NCI-H69 (cell line): ENCODE results near the gene PNPLA6.
A peak's percentile ranks its signal among the peaks of the same experiment; 100 is the strongest.

ENCODE experiments used
- DNase-seq: peaks from one replicate; lab custom pipeline; 2025; lab: John Stamatoyannopoulos, UW

The PNPLA6 gene

GRCh38 chr19:7535047-7535997, at the start of gene PNPLA6:
TSS of gene PNPLA6 (plus strand) at chr19:7535717. CDS start at chr19:7535789, 72 bp downstream.
- DNase-seq, result peak; percentile 96

- no peak for DNase-seq
Observed at GRCh38 chr19:7486923-7487322, 48.6 kb upstream of the PNPLA6 start.

GRCh38 chr19:7488736-7489353, 46.7 kb upstream of the PNPLA6 start, which contains the start of gene PEX11G:
TSS of gene PEX11G (minus strand) at chr19:7489035. CDS start at chr19:7489010, 25 bp downstream.
- DNase-seq, result peak; percentile 96

GRCh38 chr19:7489609-7490044, 45.9 kb upstream of the PNPLA6 start:
- no peak for DNase-seq

GRCh38 chr19:7492142-7492541, 43.4 kb upstream of the PNPLA6 start:
- no peak for DNase-seq

GRCh38 chr19:7492558-7492957, 43.0 kb upstream of the PNPLA6 start:
- DNase-seq, result no peak

GRCh38 chr19:7494416-7495098, 41.0 kb upstream of the PNPLA6 start:
- DNase-seq, result no peak

GRCh38 chr19:7497292-7497691, 38.2 kb upstream of the PNPLA6 start:
- peak; percentile 40 for DNase-seq

- DNase-seq, result peak; percentile 94
Observed at GRCh38 chr19:7500811-7501450, 34.6 kb upstream of the PNPLA6 start.

- no peak for DNase-seq
Observed at GRCh38 chr19:7502552-7502951, 33.0 kb upstream of the PNPLA6 start.

- no peak for DNase-seq
Observed at GRCh38 chr19:7504684-7505083, 30.8 kb upstream of the PNPLA6 start.

- peak; percentile 65 for DNase-seq
Observed at GRCh38 chr19:7505288-7505681, 30.2 kb upstream of the PNPLA6 start.

- peak; percentile 83 for DNase-seq
Observed at GRCh38 chr19:7505682-7506384, 29.7 kb upstream of the PNPLA6 start.

GRCh38 chr19:7506385-7507328, 28.9 kb upstream of the PNPLA6 start:
- peak; percentile 87 for DNase-seq

- DNase-seq, result peak; percentile 68
Observed at GRCh38 chr19:7507884-7508283, 27.6 kb upstream of the PNPLA6 start.

GRCh38 chr19:7509625-7510024, 25.9 kb upstream of the PNPLA6 start:
- DNase-seq, result no peak

GRCh38 chr19:7512400-7512851, 23.1 kb upstream of the PNPLA6 start:
- peak; percentile 48 for DNase-seq

- no peak for DNase-seq
Observed at GRCh38 chr19:7513809-7514642, 21.5 kb upstream of the PNPLA6 start.

- no peak for DNase-seq
Observed at GRCh38 chr19:7515110-7515644, 20.3 kb upstream of the PNPLA6 start.
